ENCODE results near the gene WHRN.

- TF ChIP-seq CTCF (IDR thresholded peaks at IDR 0.05) (no peak), EP300 (IDR thresholded peaks at IDR 0.05) (no peak)
Measured at GRCh38 chr9:114386886-114387679, 118.2 kb downstream of the WHRN start.
